Ammon's horn (tissue), 1 donor: ENCODE measurements around the gene ZNF514.
A peak's percentile ranks its signal among the peaks of the same experiment; 100 is the strongest.

Experiments
- DNase-seq: peaks from one replicate; pipeline ENCODE4 v3.0.0-alpha.2; 2016; ENCODE audit warnings: low spot score

The ZNF514 gene

DNA sequence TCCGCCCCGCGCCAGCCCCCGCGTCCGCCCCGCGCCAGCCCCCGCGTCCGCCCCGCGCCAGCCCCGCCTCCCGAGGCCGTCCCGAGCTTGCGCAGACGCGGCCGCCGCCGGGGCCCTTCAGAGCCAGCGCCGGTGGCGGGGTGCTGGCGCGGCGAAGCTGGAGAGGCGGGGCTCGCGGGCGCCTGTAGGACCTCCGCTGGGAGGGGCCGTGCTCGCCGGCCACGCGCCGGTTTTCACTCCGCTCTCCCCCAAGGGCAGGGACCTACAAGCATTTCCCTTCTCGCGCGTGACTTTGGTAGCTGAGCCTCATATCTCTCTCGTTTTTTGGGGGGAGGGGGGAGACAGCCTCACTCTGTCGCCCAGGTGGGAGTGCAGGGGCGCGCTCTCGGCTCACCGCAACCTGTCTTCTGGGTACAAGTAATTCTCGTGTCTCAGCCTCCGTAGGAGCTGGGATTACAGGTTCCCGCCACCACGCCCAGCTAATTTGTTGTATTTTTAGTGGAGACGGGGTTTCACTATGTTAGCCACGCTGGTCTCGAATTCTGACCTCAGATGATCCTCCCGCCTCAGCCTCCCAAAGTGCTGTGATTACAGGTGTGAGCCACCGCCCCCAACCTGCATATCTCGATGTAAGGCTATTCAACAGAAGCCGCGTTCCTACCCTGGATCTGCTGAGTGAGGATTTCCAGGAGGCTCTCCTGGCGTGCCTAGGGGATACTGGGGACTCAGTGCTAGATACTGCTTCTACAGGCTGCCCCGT lies at the start of gene ZNF514:
ZNF514 (minus strand) TSS at position 159 of the 760 bp plus-strand sequence. CDS start 6,595 bp downstream, outside the sequence.
- DNase-seq = peak; percentile 70

DNA sequence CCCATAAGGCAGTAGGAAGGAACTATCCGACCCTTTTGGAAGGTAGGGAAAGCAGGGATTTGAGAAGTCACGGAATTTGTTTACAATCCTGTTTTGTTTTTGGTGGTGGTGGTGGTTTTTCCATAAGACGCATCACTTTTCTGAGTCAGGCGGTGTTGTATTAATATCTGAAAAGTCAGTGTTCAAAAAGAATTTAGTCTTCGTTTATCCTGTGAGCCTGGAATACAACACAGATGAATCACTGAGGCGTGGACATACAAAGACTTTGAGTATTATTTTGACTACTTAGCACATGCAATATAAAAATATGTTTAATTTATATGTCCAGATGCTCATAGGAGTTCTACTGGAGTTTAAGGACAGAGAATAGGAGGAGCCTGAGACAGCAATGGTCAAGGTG lies 48.5 kb upstream of the ZNF514 start:
- no peak for DNase-seq

DNA sequence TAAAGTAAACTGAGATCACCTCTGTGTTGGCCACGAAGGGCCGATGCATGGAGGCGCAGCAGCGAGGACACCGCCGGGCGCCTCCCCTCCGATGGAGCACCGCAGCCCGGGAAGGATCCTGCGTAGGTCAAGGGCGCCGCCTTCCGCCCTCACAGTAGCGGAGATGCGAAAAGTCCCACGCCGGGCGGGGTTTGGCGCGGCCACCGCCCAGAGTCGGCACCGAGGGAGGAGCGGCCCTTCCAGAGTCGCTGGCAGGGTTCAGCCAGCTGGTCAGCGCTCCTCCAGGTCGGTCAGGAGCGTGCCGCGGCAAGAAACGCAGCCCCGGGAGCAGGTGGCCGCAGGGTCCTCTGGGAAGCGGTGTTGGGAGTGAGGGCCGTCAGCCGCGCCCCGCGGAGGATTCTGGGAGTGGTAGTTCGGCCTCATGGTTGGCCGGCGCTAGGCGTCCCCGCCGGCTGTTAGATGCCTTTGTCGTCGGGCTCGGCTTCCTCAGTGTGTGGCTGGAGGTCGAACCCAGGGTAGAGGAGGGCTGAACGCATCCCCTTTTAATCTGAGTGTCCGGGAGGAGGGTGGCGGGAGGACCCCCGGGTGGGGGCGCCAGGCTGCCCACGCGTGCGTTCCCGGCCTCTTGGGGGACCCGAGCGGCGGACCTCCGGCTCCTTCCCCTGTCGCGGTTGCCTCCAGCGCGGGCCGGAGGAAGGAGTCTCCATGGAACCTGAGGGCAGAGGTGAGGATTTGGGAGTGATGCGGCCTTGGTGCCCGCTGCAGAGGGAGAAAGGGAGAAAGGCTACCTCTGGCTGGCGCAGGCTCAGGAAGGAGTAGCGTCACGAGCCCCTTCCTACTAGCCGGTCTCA lies 47.7 kb upstream of the ZNF514 start, which contains the start of gene ZNF892:
ZNF892 (plus strand) TSS at position 411 of the 851 bp plus-strand sequence; CDS start at position 706, 295 bp downstream.
- DNase-seq = peak; percentile 92

DNA sequence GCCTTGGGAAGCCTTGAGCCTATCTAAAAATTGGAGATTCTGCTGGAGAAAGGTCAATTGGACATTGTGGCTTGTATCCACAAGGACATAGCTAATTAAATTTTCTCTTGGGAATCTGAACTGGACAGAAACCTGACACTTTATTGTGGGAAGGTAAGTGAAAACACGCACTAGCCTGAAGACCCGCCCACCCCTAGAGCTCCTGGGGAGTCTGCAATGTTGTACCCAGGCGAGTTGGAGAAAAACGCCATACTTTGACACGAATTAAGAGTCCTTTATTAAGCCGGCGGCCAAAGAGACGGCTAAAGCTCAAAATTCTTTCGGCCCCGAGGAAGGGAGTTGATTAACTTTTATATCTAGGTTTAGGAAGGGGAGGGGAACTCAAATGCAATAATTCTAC lies 46.4 kb upstream of the ZNF514 start:
- DNase-seq = no peak

DNA sequence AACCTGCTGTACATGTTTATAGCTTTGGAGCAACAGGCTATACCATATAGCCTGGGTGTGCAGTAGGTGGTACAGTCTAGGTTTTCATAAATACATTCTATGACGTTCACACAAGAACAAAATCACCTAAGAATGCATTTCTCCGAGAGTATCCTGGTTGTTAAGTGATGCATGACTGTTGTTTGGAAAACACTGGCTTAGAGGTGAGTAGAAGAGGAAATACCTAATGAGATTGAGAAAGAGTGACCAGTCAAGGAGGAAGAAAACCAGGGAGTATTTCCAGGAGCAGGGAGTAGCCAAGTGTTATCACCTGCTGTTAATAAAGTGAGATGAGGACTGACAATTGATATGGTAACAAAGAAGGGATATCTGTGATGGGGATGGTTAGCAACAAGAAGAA lies 44.7 kb upstream of the ZNF514 start:
- DNase-seq = no peak

DNA sequence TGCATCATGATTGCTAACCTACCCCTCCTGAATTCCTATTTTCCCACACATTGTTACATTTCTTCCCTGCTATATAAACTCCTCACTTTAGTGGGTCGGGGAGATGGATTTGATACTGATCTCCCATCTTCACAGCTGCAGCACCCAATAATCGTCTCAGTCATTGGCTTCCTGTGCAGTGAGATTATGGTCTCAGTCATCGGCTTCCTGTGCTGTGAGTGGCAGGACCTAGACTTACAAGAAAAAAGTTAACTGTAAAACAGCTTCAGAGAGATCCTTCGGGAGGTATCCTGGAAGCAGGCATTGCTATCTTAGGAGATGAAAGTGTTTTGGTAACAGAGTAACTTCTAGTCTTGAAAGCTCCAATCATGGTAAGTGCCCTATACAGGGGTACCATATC lies 44.3 kb upstream of the ZNF514 start:
- no peak for DNase-seq

DNA sequence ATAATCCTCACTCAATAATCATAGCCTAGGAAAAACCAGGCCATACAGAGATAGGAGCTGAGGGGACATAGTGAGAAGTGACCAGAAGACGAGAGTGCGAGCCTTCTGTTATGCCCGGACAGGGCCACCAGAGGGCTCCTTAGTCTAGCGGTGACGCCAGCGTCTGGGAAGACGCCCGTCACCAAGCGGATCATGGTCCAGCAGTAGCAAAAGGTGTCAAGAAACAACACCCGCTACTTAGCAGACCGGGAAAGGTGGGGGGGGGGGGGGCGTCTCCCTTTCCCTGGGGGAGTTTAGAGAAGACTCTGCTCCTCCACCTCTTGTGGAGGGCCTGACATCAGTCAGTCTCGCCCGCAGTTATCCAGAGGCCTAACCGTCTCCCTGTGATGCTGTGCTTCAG lies 33.3 kb upstream of the ZNF514 start:
- peak; percentile 50 for DNase-seq

DNA sequence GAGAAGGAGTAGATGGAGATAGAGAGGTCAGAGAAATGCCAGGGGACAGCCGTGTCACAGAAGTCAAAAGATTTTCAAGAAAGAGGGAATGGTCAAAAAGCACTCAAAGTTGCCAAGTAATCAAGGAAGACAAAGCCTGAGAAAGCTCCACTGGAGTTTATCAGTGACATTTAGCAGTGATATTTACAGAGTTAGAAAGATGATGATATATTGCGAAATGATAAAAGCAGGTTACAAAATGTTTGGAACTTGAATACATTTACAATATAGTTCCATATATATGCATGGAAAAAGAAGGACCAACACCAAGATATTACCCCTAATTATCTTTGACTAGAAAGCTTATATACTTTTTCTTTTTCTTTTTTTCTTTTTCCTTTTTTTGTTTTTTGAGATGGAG lies 26.3 kb upstream of the ZNF514 start:
- DNase-seq = no peak

DNA sequence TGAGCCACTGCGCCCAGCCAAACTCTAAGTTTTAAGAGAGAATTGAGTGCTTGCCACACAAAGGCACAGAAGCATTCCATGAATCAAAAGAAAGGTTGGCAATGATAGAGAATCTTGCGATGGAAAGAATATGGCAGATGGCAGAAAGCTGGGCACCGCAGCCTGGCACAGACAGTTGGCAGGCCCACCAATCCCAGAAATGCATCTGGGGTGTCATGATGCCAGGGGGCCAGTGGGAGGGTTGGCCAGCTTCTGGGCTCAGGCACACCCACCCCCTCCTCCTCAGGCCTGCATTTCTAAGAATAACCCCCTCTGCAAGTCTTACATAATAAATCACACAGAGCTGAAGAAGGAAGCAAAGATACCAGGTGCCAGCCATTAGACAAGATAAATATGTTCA lies 25.5 kb upstream of the ZNF514 start:
- peak; percentile 25 for DNase-seq

DNA sequence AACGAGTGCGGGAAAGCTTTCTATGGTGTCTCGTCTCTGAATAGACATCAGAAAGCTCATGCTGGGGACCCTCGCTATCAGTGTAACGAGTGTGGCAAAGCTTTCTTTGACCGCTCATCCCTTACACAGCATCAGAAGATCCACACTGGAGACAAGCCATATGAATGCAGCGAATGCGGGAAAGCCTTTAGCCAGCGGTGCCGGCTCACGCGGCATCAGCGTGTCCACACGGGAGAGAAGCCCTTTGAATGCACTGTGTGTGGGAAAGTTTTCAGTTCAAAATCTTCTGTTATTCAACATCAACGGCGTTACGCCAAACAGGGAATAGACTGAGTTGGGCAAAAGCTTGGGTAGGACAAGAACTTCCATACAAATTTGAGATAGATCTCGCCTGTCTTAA lies 22.1 kb upstream of the ZNF514 start:
- DNase-seq = no peak

DNA sequence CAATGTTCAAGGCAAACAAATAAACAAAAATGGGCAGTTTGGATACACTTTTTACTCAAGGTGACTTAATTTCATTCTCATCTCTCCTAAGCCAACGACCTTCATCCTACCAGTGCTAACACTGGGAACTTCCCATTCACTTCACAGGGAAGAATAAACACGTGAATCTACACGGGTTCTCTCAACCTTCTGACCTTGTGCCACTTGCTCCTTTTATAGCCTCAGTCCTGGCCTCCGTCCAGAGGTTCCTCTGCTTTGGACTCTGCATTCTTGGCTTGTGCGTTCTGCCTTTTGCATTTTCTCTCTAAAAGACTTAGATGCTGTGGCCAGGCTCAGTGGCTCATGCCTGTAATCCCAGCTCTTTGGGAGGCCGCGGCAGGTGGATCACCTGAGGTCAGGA lies 19.8 kb upstream of the ZNF514 start:
- DNase-seq = no peak

DNA sequence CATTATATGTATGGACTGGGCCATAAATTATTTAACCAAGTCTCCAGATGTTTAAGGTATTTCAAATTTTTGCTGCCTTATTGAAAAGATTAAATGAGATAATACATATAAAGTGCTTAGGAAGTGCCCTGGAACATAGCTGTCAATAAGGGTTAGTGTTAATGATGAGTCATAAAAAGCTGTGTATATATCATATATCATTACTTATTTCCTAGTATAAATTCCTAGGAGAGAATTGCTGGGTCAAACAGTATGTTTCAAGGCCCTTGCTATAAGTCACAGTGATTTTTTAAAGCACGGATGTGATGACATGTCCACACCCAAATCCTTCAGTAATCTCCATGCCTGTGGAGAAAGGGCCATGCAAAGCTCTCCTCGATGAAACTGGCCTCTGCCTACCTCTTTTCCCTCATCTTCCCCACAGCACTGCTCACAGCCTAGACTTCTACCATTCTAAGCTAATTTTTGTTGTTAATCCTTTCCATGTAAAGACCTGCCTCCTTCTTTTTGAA lies 14.4 kb upstream of the ZNF514 start:
- DNase-seq = no peak

DNA sequence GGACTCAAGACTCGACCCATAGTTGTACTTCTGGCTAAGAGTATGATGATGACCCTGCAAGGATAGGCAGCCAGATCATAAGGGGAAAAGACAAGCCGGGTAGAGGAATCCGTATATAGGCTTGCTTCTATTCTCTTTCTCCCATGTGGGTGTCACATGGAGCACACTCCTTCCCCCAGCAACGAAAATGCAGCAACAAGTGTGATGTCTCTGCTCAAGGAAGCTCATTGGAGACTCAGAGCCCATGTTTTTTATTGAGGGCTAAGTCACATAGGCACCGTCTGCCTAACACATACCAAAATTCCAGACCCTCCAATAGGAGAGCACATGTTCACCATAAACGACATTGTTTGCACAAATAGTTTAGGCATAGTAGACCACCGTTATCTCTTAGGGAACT lies 12.3 kb upstream of the ZNF514 start:
- no peak for DNase-seq

DNA sequence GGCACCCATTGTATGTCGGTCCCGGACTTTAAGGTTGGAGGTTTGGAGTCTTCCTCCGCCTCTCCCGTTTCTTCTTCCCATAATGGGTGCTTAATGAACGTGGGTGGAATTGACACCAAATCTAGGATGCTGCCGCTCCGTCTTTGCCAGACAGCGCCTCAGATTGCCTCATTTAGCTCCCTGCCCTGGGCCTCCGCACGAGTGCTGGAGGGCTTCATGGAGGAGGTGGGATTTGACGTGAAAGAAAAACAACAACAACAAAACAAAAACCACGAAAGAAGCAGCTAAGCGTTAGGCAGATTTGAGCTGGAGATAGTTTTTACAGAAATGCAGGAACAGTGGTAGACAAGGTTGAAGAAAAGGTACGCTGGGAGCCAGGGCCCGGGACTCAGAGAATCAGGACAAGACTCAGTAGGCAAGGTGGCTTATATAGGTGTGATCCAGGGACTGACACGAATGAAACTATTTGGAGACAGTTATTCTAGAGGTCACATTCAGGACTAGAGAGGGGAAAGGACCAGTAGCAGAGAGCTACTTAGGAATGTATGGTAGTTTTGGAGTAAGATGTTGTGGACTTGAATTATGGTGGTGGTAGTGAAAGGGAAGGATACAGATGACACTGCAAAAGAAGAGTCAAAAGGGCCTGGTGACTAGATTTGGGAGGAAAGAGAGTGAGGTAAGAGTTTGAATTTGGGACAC lies 6.6 kb upstream of the ZNF514 start:
- no peak for DNase-seq

DNA sequence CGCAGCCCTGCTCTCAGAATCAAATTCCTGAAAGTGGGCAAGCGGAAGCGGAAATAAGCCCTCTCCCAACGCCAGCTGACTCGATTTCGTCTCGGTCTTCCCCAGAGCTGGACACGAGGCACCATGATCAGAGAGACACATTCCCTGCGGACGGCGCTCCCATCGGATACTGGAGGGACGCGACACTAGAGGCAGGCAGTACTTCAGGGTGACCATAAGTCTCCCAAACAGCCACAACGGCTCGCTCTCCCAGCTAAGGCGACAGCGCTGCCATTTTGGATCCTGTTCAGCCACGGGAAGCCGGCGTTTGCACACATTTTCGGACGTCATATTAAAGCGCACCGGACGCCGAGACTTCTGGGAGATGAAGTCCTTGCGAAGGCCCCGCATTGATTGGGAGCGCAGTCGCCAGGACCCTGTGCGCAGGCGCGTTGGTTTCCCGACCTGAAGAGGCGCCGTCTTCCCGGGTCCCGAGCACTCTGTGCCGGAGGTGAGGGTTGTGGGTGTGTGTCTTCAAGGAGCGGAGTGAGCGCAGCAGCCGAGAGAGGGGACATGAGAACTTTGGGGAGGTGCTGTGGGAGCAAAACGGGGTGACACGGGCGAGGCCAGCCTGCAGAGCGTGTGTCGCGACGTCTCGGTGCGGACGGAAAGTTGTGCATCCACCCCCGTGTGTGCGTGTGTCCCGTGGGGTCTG lies 5.9 kb upstream of the ZNF514 start, which contains the start of gene ZNF2:
ZNF2 (plus strand) TSS at position 439 of the 694 bp plus-strand sequence. CDS start 10,418 bp downstream, outside the sequence.
- DNase-seq = peak; percentile 98

DNA sequence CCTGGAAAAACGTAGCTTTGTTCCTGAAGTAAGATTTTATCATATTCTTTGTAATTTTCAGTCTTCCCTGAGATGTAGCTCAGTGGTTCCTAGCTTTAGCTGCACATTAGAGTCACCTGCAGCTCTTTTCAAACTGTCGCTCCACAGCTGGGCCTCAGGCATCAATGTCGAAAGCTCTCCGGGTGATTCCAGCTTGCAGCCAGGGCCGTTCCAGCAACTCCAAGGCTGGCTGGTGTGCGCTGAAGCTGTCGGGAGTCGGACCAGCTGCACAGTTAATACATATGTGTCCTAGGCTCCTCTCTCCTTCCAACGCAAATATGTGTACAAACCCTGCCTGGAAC lies 5.4 kb upstream of the ZNF514 start:
- DNase-seq = no peak

DNA sequence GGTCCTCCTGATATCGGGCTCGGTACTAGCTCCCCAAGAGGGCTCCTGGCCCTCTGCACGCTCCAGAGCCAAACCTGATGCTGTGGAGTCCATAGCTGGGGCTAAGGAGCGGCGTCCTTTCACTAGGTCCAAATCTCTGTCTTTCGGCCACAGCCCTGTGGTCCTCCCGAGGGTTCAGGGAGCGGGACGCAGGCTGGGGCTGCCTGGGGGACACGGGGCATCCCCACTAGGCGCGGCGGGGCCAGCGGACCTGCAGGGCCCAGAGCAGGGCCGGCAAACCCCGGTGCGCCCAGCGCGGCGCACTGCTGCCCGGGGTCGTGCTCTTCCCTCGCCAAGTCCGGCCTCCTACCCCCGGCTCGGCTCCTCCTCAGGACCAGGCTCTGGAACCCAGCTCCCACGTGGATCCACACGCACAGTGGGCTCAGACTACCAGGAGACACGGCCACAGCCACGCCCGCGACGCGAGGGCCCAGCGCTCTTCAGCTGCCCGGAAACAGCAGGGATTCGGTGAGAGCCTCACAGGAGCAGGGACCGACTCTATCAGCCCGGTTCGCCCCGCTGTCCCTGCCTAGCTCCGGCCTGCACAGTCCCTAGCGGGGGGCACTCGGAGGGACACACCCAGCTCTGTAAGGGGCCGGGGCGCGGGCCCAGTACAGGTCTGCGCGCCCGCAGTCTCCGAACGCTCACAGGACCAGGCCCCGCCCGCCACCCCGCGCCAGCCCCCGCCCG lies 593 bp downstream of the ZNF514 start:
- DNase-seq = peak; percentile 64

DNA sequence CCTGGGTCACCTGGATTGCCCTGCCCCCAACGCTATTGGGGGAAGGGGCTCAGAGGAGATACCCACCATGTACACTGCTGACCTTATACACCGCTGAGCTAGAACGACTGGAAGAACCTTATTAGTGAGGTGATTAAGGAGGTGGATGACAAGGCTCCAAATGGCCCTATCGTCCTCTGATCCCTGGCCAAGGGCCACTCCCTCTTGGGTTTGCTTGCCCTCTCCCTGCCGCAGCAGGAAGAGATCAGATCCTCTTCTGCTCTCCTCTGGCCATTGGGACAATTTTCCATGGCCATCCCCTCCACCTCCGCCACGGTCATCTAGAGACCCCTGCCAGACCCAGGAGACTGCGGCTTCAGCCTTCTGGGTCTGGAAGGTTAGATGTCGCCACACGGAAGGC lies 1.2 kb downstream of the ZNF514 start:
- no peak for DNase-seq

DNA sequence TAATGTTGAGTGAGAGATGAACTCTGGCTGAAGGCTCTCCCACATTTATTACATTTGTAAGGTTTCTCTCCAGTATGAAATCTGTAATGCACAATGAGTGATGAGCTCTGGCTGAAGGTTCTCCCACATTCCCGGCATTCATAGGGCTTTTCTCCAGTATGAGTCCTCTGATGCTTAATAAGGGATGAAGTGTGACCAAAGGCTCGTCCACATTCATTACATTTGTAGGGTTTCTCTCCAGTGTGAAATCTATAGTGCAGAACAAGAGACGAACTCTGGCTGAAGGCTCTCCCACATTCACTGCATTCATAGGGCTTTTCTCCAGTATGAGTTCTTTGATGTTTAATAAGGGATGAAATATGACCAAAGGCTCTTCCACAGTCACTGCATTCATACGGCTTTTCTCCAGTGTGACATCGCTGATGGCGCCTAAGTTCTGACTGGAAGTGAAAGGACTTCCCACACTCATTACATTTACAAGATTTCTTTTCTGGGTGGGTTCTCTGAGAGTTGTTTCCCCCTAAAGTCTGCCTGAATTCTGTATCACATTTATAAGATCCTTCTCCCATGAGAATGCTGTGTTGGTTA lies 10.2 kb downstream of the ZNF514 start:
- no peak for DNase-seq

DNA sequence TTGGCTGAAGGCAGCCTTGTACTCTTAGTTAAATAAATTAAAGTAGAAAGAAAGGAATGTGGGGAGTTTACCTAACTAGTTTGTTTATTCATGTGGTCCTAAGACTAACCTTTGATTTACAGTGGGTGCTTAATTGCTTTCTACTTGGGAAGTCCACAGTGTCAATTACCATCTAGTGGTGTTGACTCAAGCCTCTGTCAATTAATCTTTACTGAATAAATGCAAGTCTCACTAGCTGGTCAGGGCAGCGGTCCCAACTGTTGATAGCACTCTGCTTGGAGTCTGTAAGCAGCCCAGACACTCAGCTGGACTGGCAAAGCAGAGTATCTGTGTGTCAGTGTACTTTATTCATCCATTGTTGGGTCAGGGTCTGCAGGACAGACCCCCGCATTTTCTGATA lies 15.8 kb downstream of the ZNF514 start:
- DNase-seq = no peak

DNA sequence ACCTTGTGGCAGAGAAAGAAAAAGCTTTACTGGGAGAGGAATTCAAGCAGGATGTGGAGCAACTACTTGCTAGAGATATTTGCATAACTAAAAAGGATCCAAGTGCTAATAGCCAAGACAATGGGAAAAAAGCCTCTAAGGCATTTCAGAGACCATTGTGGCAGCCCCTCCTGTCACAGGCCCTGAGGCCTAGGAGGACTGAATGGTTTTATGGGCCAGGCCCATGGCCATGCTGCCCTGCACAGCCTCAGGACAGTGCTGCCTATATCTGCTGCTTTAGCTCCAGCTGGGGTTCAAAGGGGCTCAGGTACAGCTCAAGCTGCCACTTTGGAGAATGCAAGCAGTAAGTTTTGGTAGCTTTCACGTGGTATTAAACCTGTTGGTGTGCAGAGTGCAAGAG lies 20.9 kb downstream of the ZNF514 start:
- no peak for DNase-seq
